HG03097 (cell line): ENCODE results near the gene MGST1.

Experiments
- ATAC-seq: cut with Tn5 transposase; IDR thresholded peaks from one replicate; pipeline ENCODE4 v1.9.1; 2021; ENCODE audit not compliant: unreplicated experiment, low FRiP score

The MGST1 gene

GRCh38 chr12:16347391-16348298 lies at the start of gene MGST1:
MGST1 (plus strand) TSS chr12:16347645; CDS start chr12:16354253, 6,608 bp downstream.
- ATAC-seq, result peak; percentile 86

GRCh38 chr12:16299403-16299802 lies 48.0 kb upstream of the MGST1 start:
- no peak for ATAC-seq

GRCh38 chr12:16300122-16300521 lies 47.3 kb upstream of the MGST1 start:
- no peak for ATAC-seq

GRCh38 chr12:16300736-16301135 lies 46.7 kb upstream of the MGST1 start:
- no peak for ATAC-seq

GRCh38 chr12:16303939-16304338 lies 43.5 kb upstream of the MGST1 start:
- no peak for ATAC-seq

GRCh38 chr12:16307856-16308475 lies 39.5 kb upstream of the MGST1 start:
- no peak for ATAC-seq

GRCh38 chr12:16310934-16311333 lies 36.5 kb upstream of the MGST1 start:
- ATAC-seq, result no peak

- no peak for ATAC-seq
Measured at GRCh38 chr12:16323010-16323409, 24.4 kb upstream of the MGST1 start.

- ATAC-seq, result no peak
Measured at GRCh38 chr12:16323638-16324037, 23.8 kb upstream of the MGST1 start.

GRCh38 chr12:16324272-16324671 lies 23.2 kb upstream of the MGST1 start:
- no peak for ATAC-seq

- no peak for ATAC-seq
Measured at GRCh38 chr12:16324772-16325171, 22.7 kb upstream of the MGST1 start.

GRCh38 chr12:16325426-16325825 lies 22.0 kb upstream of the MGST1 start:
- ATAC-seq, result no peak

- no peak for ATAC-seq
Measured at GRCh38 chr12:16327963-16328362, 19.5 kb upstream of the MGST1 start.

- no peak for ATAC-seq
Measured at GRCh38 chr12:16329594-16329993, 17.9 kb upstream of the MGST1 start.

- ATAC-seq, result no peak
Measured at GRCh38 chr12:16330560-16330959, 16.9 kb upstream of the MGST1 start.

GRCh38 chr12:16331998-16332397 lies 15.4 kb upstream of the MGST1 start:
- ATAC-seq, result no peak

GRCh38 chr12:16335838-16336237 lies 11.6 kb upstream of the MGST1 start:
- ATAC-seq, result no peak

GRCh38 chr12:16344269-16344668 lies 3.2 kb upstream of the MGST1 start:
- no peak for ATAC-seq

- ATAC-seq, result no peak
Measured at GRCh38 chr12:16345105-16345504, 2.3 kb upstream of the MGST1 start.

GRCh38 chr12:16346958-16347357 lies 487 bp upstream of the MGST1 start:
- no peak for ATAC-seq

GRCh38 chr12:16348435-16349130 lies 1.1 kb downstream of the MGST1 start:
- ATAC-seq, result no peak

- ATAC-seq, result no peak
Measured at GRCh38 chr12:16349131-16349460, 1.7 kb downstream of the MGST1 start.
